Astrocyte of the cerebellum (primary cell): ENCODE results near the gene C16orf92.
"Not testable (repeated sequence)": the region's sequence is repeated elsewhere in the genome, so short reads cannot be mapped to it uniquely, and the experiment has no call there.

Experiments used
- DNase-seq: peaks from one replicate; pipeline ENCODE4 v3.0.0-alpha.2; 2011; ENCODE audit warnings: low read depth
- H3K4me3 ChIP-seq: 2 replicates; pipeline ENCODE4 v1.5.1; 2011; ENCODE audit warnings: mild to moderate bottlenecking, low read depth, low read length, moderate library complexity
- in situ Hi-C: cut with HindIII; loops from 2 replicates; pipeline ENCODE4 v1.10.0; 2017; ENCODE audit warnings: low sequenced_read_pairs
- TF ChIP-seq, protein P1 (sequence below): IDR thresholded peaks from 2 replicates; pipeline ENCODE4 v1.5.1; 2012; ENCODE audit warnings: low read length, low read depth, moderate library complexity, mild to moderate bottlenecking; ENCODE audit errors: missing control alignments

C16orf92 gene

GRCh38 chr16:30032083-30032819 is 9.3 kb downstream of the C16orf92 start:
- DNase-seq = peak; percentile 37
- in situ Hi-C loops = no loop called here
- TF ChIP-seq, protein P1, sequence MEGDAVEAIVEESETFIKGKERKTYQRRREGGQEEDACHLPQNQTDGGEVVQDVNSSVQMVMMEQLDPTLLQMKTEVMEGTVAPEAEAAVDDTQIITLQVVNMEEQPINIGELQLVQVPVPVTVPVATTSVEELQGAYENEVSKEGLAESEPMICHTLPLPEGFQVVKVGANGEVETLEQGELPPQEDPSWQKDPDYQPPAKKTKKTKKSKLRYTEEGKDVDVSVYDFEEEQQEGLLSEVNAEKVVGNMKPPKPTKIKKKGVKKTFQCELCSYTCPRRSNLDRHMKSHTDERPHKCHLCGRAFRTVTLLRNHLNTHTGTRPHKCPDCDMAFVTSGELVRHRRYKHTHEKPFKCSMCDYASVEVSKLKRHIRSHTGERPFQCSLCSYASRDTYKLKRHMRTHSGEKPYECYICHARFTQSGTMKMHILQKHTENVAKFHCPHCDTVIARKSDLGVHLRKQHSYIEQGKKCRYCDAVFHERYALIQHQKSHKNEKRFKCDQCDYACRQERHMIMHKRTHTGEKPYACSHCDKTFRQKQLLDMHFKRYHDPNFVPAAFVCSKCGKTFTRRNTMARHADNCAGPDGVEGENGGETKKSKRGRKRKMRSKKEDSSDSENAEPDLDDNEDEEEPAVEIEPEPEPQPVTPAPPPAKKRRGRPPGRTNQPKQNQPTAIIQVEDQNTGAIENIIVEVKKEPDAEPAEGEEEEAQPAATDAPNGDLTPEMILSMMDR = peak; percentile 83
- H3K4me3 ChIP-seq = no peak overlapping the region

DNA sequence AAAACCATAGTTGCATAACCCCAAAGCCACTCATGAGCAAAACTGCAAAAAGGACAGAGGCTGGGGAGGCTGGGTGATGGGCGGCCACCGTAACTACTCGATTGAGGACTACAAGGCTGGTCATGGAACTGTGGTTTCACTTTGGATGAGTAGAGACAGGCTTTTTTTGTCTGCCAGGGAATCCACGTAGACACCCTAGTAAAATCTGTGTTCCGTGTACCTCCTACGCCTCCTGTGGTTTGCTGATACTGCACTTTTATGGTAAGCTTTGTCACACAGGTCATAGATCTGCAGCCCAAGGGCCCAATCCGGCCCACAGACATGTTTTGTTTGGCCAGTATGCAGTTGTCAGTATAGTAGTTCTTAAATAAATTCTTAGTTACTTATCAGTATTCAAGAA is 10.3 kb downstream of the C16orf92 start:
- no peak overlapping the region for H3K4me3 ChIP-seq
- in situ Hi-C loops = no loop called here
- TF ChIP-seq, protein P1 = no peak
- no peak for DNase-seq

GRCh38 chr16:30040221-30040620 is 17.2 kb downstream of the C16orf92 start:
- no peak for DNase-seq
- in situ Hi-C loops = no loop called here
- no peak overlapping the region for H3K4me3 ChIP-seq
- TF ChIP-seq, protein P1 = no peak

GRCh38 chr16:30040690-30041089 is 17.7 kb downstream of the C16orf92 start:
- in situ Hi-C loops, DNase-seq, H3K4me3 ChIP-seq: not testable (repeated sequence)

GRCh38 chr16:30041841-30042240 is 18.8 kb downstream of the C16orf92 start:
- in situ Hi-C loops = no loop called here
- H3K4me3 ChIP-seq = no peak overlapping the region
- TF ChIP-seq, protein P1 = peak; percentile 43
- no peak for DNase-seq

GRCh38 chr16:30046178-30046577 is 23.2 kb downstream of the C16orf92 start:
- no peak for DNase-seq
- in situ Hi-C loops = no loop called here
- H3K4me3 ChIP-seq = no peak overlapping the region

DNA sequence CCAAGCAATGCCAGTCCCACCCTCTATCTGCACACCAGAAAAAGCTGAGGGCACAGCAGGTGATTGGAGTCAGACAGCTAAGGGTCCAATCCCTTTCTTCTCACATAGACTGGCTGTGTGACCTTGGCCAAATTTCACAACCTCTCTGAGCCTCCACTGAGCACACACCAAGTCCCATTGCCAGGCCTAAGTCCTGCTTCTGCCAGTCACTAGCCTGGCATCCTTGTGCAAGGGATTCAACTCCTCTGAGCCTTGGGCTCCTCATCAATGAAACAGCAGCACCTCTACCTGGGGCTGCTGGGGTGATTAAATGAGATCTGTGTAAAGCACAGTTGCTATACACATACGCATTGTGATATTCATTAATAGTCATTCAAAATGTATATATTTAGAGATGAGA is 23.6 kb downstream of the C16orf92 start:
- H3K4me3 ChIP-seq = no peak overlapping the region
- in situ Hi-C loops = no loop called here
- DNase-seq = no peak
- TF ChIP-seq, protein P1 = no peak

More at GRCh38 chr16:30046178-30046577, 23.2 kb downstream of the C16orf92 start:
- TF ChIP-seq, protein P1 = no peak
